ENCODE results near the gene AHSA1. TPM values are rescaled to one million over a fixed set of nuclear protein-coding genes. Genes with fewer than 3 reads are reported as not detected.

AHSA1 gene
- total and polyA plus RNA-seq, 2 experiments from 2014 or later = 126 to 127 TPM

GRCh38 chr14:77478029-77478428 is 20.1 kb downstream of the AHSA1 start:
- H3K4me3 ChIP-seq = no peak overlapping the region
- no peaks in the 10 kb centered on the region for H3K27me3 ChIP-seq
- WGBS (ENCODE audit: low lambda C conversion rate, missing lambda C conversion rate) = 96% methylated on average over 5 of the region's 5 CpGs
- TF ChIP-seq EZH2 (IDR thresholded peaks at IDR 0.05; ENCODE audit: borderline replicate concordance) (no peak), EZH2phosphoT487 (IDR thresholded peaks at IDR 0.05; ENCODE audit: low read depth, severe bottlenecking, unreplicated experiment) (no peak), CTCF (IDR thresholded peaks at IDR 0.05; ENCODE audit: poor library complexity) (no peak)
- no peak overlapping the region for H3K27ac ChIP-seq
- H3K9me2 ChIP-seq (replicated peaks; ENCODE audit: insufficient read depth) = no peaks in the 10 kb centered on the region
- no peaks in the 10 kb centered on the region for H3K36me3 ChIP-seq (replicated peaks; ENCODE audit: insufficient read depth, low read depth)
- H3K4me1 ChIP-seq (ENCODE audit: insufficient read depth) = no peaks in the 10 kb centered on the region
- no peak for DNase-seq (ENCODE audit: low spot score)
- no peaks in the 10 kb centered on the region for H3K79me2 ChIP-seq
- no peak overlapping the region for H2AFZ ChIP-seq
- no peaks in the 10 kb centered on the region for H4K20me1 ChIP-seq (ENCODE audit: insufficient read depth, poor library complexity, severe bottlenecking)
- H3K9me3 ChIP-seq (ENCODE audit: low read depth) = no peaks in the 10 kb centered on the region
- no peak overlapping the region for H3K4me2 ChIP-seq

- TF ChIP-seq EZH2phosphoT487 (IDR thresholded peaks at IDR 0.05; ENCODE audit: low read depth, severe bottlenecking, unreplicated experiment) (no peak), CTCF (IDR thresholded peaks at IDR 0.05; ENCODE audit: poor library complexity) (no peak), EZH2 (IDR thresholded peaks at IDR 0.05; ENCODE audit: borderline replicate concordance) (no peak)
- 76% methylated on average over 1 of the region's 1 CpG for WGBS (ENCODE audit: low lambda C conversion rate, missing lambda C conversion rate)
Measured at GRCh38 chr14:77478796-77479195, 20.9 kb downstream of the AHSA1 start.

GRCh38 chr14:77482422-77482821 is 24.5 kb downstream of the AHSA1 start:
- H3K4me3 ChIP-seq = no peak overlapping the region
- no peaks in the 10 kb centered on the region for H3K9me3 ChIP-seq (ENCODE audit: low read depth)
- no peaks in the 10 kb centered on the region for H3K4me1 ChIP-seq (ENCODE audit: insufficient read depth)
- no peak overlapping the region for H3K27ac ChIP-seq
- no peaks in the 10 kb centered on the region for H3K79me2 ChIP-seq
- H3K36me3 ChIP-seq (replicated peaks; ENCODE audit: insufficient read depth, low read depth) = no peaks in the 10 kb centered on the region
- no peak for TF ChIP-seq CTCF (IDR thresholded peaks at IDR 0.05; ENCODE audit: poor library complexity)
- no peak for TF ChIP-seq EZH2 (IDR thresholded peaks at IDR 0.05; ENCODE audit: borderline replicate concordance)
- TF ChIP-seq EZH2phosphoT487 (IDR thresholded peaks at IDR 0.05; ENCODE audit: low read depth, severe bottlenecking, unreplicated experiment) = no peak
- DNase-seq (ENCODE audit: low spot score) = no peak
- H3K4me2 ChIP-seq = no peak overlapping the region
- no peaks in the 10 kb centered on the region for H3K9me2 ChIP-seq (replicated peaks; ENCODE audit: insufficient read depth)
- WGBS (ENCODE audit: low lambda C conversion rate, missing lambda C conversion rate) = 83% methylated on average over 8 of the region's 8 CpGs
- H3K27me3 ChIP-seq = no peaks in the 10 kb centered on the region
- H4K20me1 ChIP-seq (ENCODE audit: insufficient read depth, poor library complexity, severe bottlenecking) = no peaks in the 10 kb centered on the region
- H2AFZ ChIP-seq = no peak overlapping the region

More at GRCh38 chr14:77478796-77479195, 20.9 kb downstream of the AHSA1 start:
- no peak for DNase-seq (ENCODE audit: low spot score)
- Histone ChIP-seq H3K4me3 (no peak overlapping the region), H3K27ac (no peak overlapping the region), H3K27me3 (no peaks in the 10 kb centered on the region), H3K79me2 (no peaks in the 10 kb centered on the region), H3K4me1 (ENCODE audit: insufficient read depth) (no peaks in the 10 kb centered on the region), H3K9me2 (replicated peaks; ENCODE audit: insufficient read depth) (no peaks in the 10 kb centered on the region), H3K9me3 (ENCODE audit: low read depth) (no peaks in the 10 kb centered on the region), H2AFZ (no peak overlapping the region), H4K20me1 (ENCODE audit: insufficient read depth, poor library complexity, severe bottlenecking) (no peaks in the 10 kb centered on the region), H3K4me2 (no peak overlapping the region), H3K36me3 (replicated peaks; ENCODE audit: insufficient read depth, low read depth) (no peaks in the 10 kb centered on the region)

- H3K4me2 ChIP-seq = no peak overlapping the region
- no peaks in the 10 kb centered on the region for H3K9me2 ChIP-seq (replicated peaks; ENCODE audit: insufficient read depth)
- 100% methylated on average over 3 of the region's 3 CpGs for WGBS (ENCODE audit: low lambda C conversion rate, missing lambda C conversion rate)
- no peaks in the 10 kb centered on the region for H3K36me3 ChIP-seq (replicated peaks; ENCODE audit: insufficient read depth, low read depth)
- no peaks in the 10 kb centered on the region for H3K79me2 ChIP-seq
- H3K4me1 ChIP-seq (ENCODE audit: insufficient read depth) = no peaks in the 10 kb centered on the region
- H3K4me3 ChIP-seq = no peak overlapping the region
- no peak overlapping the region for H2AFZ ChIP-seq
- H3K27ac ChIP-seq = no peak overlapping the region
- DNase-seq (ENCODE audit: low spot score) = no peak
- TF ChIP-seq EZH2phosphoT487 (IDR thresholded peaks at IDR 0.05; ENCODE audit: low read depth, severe bottlenecking, unreplicated experiment) = no peak
- TF ChIP-seq EZH2 (IDR thresholded peaks at IDR 0.05; ENCODE audit: borderline replicate concordance) = no peak
- TF ChIP-seq CTCF (IDR thresholded peaks at IDR 0.05; ENCODE audit: poor library complexity) = no peak
- H3K27me3 ChIP-seq = no peaks in the 10 kb centered on the region
- H3K9me3 ChIP-seq (ENCODE audit: low read depth) = no peaks in the 10 kb centered on the region
- H4K20me1 ChIP-seq (ENCODE audit: insufficient read depth, poor library complexity, severe bottlenecking) = no peaks in the 10 kb centered on the region
Measured at GRCh38 chr14:77485256-77485655, 27.4 kb downstream of the AHSA1 start.
